WTC11 (cell line): Measurements from ENCODE around the gene TFEB. TPM values are rescaled to one million over a fixed set of nuclear protein-coding genes. Genes with fewer than 3 reads are reported as not detected.

Experiments used
- ATAC-seq: fragments of 200-7000 bp; cut with Tn5 transposase; 2 replicates; pipeline ENCODE4 v1.10.0; 2021; ENCODE audit warnings: mild to moderate bottlenecking, moderate library complexity
- CTCF ChIA-PET: fragments of 300-600 bp; sonication (Branson Sonifier 250); formaldehyde crosslinking; loops from one replicate; lab custom pipeline; 2021; ENCODE audit warnings: antibody characterized with exemption; lab: Charles Lee
- POLR2A ChIA-PET: fragments of 350-600 bp; sonication (Branson Sonifier 250); formaldehyde crosslinking; loops from one replicate; lab custom pipeline; 2021; ENCODE audit warnings: antibody characterized with exemption; lab: Charles Lee
- DNase-seq: peaks from one replicate; pipeline ENCODE4 v3.0.0; 2021; ENCODE audit warnings: low spot score
- H3K27ac Mint-ChIP-seq: 2 replicates; pipeline ENCODE4 v1.8.0; 2021; ENCODE audit warnings: mixed read lengths
- H3K27me3 Mint-ChIP-seq: 2 replicates; pipeline ENCODE4 v1.8.0; 2021; ENCODE audit warnings: low read depth, mild to moderate bottlenecking, moderate library complexity, mixed read lengths
- H3K36me3 Mint-ChIP-seq: 2 replicates; pipeline ENCODE4 v1.8.0; 2021; ENCODE audit warnings: mixed read lengths
- H3K4me1 Mint-ChIP-seq: 2 replicates; pipeline ENCODE4 v1.8.0; 2022; ENCODE audit warnings: mixed read lengths
- H3K4me3 Mint-ChIP-seq: 2 replicates; pipeline ENCODE4 v1.8.0; 2021; ENCODE audit warnings: mild to moderate bottlenecking, moderate library complexity, mixed read lengths
- H3K9me3 Mint-ChIP-seq: 2 replicates; pipeline ENCODE4 v1.8.0; 2021; ENCODE audit warnings: mixed read lengths
- CBFB ChIP-seq: sonication (generic); formaldehyde crosslinking; IDR thresholded peaks from 2 replicates; pipeline ENCODE4 v1.8.1; 2022; ENCODE audit warnings: mild to moderate bottlenecking, low read depth, missing genetic modification reagents
- CREB1 ChIP-seq: sonication (generic); formaldehyde crosslinking; IDR thresholded peaks from 2 replicates; pipeline ENCODE4 v1.8.0; 2023; ENCODE audit warnings: mild to moderate bottlenecking, missing genetic modification reagents
- ERG ChIP-seq: fragments of 250-450 bp; sonication (Bioruptor Pico); IDR thresholded peaks from 2 replicates; pipeline ENCODE4 v1.8.0; 2021; ENCODE audit warnings: mild to moderate bottlenecking
- ETV6 ChIP-seq: sonication (generic); formaldehyde crosslinking; IDR thresholded peaks from 2 replicates; pipeline ENCODE4 v1.8.1; 2022; ENCODE audit warnings: mild to moderate bottlenecking, missing genetic modification reagents
- HMGA2 ChIP-seq: fragments of 250-450 bp; sonication (Bioruptor Pico); IDR thresholded peaks from 2 replicates; pipeline ENCODE4 v1.4.0; 2021; ENCODE audit warnings: mild to moderate bottlenecking, moderate library complexity
- JAZF1 ChIP-seq: fragments of 250-450 bp; sonication (Bioruptor Pico); IDR thresholded peaks from 2 replicates; pipeline ENCODE4 v1.9.0; 2021; ENCODE audit warnings: moderate library complexity, mild to moderate bottlenecking, inconsistent platforms
- PRDM15 ChIP-seq: sonication (generic); formaldehyde crosslinking; IDR thresholded peaks from 2 replicates; pipeline ENCODE4 v1.8.0; 2022; ENCODE audit warnings: missing genetic modification reagents
- ZMAT4 ChIP-seq: fragments of 250-450 bp; sonication (Bioruptor Pico); IDR thresholded peaks from 2 replicates; pipeline ENCODE4 v1.9.0; 2021; ENCODE audit warnings: mild to moderate bottlenecking
- ZNF121 ChIP-seq: sonication (generic); formaldehyde crosslinking; IDR thresholded peaks from 2 replicates; pipeline ENCODE4 v1.8.0; 2023; ENCODE audit warnings: missing genetic modification reagents
- ZNF396 ChIP-seq: fragments of 250-450 bp; sonication (Bioruptor Pico); IDR thresholded peaks from 2 replicates; pipeline ENCODE4 v1.8.0; 2021; ENCODE audit warnings: mild to moderate bottlenecking, moderate library complexity, borderline replicate concordance
- ZNF423 ChIP-seq: fragments of 250-450 bp; sonication (Bioruptor Pico); IDR thresholded peaks from 2 replicates; pipeline ENCODE4 v2.1.2; 2022; ENCODE audit warnings: mild to moderate bottlenecking, moderate library complexity
- ZNF671 ChIP-seq: fragments of 250-450 bp; sonication (Bioruptor Pico); IDR thresholded peaks from 2 replicates; pipeline ENCODE4 v1.8.0; 2021; ENCODE audit warnings: mild to moderate bottlenecking
- ZSCAN18 ChIP-seq: fragments of 250-450 bp; sonication (Bioruptor Pico); IDR thresholded peaks from 2 replicates; pipeline ENCODE4 v2.1.2; 2022; ENCODE audit warnings: mild to moderate bottlenecking, moderate library complexity
- total RNA-seq: library from RNA; stranded (reverse); gene quantifications from 3 replicates; pipeline ENCODE4 v1.2.3, GENCODE V29; 2021
- TF ChIP-seq, protein P1 (sequence below): sonication (generic); formaldehyde crosslinking; IDR thresholded peaks from 2 replicates; pipeline ENCODE4 v1.8.1; 2022; ENCODE audit warnings: low read depth, missing genetic modification reagents, borderline replicate concordance
- TF ChIP-seq, protein P2 (sequence below): sonication (generic); formaldehyde crosslinking; IDR thresholded peaks from 2 replicates; pipeline ENCODE4 v1.8.1; 2022; ENCODE audit warnings: mild to moderate bottlenecking, missing genetic modification reagents, moderate library complexity, borderline replicate concordance

TFEB gene
- total RNA-seq, 1 experiment from 2014 or later: 3.9 TPM

GRCh38 chr6:41728954-41729353 is 6.5 kb downstream of the TFEB start:
- Mint-ChIP-seq H3K27ac (no peak overlapping the region), H3K9me3 (no peaks in the 10 kb centered on the region), H3K27me3 (peaks cover 15% of the 10 kb centered on the region), H3K36me3 (no peaks in the 10 kb centered on the region), H3K4me3 (no peak overlapping the region), H3K4me1 (peaks cover 48% of the 10 kb centered on the region)
- no peak for ATAC-seq
- TF ChIP-seq ERG: no peak
- TF ChIP-seq ZNF423 (CRISPR knock-in tag): no peak
- TF ChIP-seq ZNF671 (CRISPR knock-in tag): no peak
- TF ChIP-seq ZMAT4 (CRISPR knock-in tag): no peak
- TF ChIP-seq, protein P1, sequence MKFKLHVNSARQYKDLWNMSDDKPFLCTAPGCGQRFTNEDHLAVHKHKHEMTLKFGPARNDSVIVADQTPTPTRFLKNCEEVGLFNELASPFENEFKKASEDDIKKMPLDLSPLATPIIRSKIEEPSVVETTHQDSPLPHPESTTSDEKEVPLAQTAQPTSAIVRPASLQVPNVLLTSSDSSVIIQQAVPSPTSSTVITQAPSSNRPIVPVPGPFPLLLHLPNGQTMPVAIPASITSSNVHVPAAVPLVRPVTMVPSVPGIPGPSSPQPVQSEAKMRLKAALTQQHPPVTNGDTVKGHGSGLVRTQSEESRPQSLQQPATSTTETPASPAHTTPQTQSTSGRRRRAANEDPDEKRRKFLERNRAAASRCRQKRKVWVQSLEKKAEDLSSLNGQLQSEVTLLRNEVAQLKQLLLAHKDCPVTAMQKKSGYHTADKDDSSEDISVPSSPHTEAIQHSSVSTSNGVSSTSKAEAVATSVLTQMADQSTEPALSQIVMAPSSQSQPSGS: no peak
- no peak for TF ChIP-seq ZSCAN18 (CRISPR knock-in tag)
- TF ChIP-seq, protein P2, sequence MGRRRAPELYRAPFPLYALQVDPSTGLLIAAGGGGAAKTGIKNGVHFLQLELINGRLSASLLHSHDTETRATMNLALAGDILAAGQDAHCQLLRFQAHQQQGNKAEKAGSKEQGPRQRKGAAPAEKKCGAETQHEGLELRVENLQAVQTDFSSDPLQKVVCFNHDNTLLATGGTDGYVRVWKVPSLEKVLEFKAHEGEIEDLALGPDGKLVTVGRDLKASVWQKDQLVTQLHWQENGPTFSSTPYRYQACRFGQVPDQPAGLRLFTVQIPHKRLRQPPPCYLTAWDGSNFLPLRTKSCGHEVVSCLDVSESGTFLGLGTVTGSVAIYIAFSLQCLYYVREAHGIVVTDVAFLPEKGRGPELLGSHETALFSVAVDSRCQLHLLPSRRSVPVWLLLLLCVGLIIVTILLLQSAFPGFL: no peak
- no peak for TF ChIP-seq ETV6 (CRISPR knock-in tag)
- ChIA-PET POLR2A (no interaction called here), CTCF (interaction anchor here (0.6 to 2.3 kb wide), 6 partner anchors 9 to 190 kb away, joined by 3 to 13 read pairs (median 4); partner anchors contain the start of gene TOMM6)
- no peak for DNase-seq

DNA sequence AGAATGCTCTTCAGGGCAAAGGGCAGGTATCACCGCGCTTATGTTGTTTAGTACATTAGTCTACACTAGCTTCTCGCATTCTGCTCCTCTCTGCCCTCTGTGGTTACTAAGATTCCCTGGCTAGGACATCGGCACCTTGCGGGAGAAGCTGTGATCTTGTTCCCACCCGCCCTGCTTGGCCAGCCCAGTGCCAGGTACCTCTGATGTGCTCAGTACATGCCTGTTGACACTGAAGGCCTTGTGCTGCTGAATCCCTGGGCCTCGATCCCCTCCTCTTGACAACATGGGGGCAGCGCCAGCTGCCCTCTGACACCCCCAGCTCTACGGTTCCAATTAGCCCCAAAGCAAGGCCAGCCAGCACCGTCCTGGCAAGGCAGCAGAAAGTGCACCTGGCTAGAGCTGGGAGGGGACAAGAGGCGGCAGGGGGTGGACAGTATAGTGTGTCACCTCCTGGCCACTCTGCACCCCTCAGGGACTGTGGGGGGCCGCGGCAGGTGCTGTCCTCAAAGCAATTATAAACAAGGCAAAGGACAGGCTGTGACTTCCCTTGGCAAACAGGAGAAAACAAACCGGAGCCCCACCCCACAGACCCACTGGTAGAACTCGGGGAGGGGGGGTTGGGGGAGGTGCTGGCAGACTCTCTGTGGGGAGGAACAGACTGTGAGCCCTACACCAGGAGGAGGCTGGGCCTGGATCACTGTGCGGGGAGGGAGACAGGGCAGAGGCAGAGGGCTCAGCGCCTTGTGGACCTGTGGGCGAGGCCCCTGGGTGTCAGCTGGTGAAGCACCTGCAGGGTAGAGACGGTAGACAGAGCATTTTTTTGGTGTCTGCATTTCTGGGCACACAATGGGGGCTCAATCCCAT is 7.1 kb downstream of the TFEB start:
- CTCF ChIA-PET: interaction anchor here (0.8 to 2.1 kb wide), 6 partner anchors 8 to 59 kb away, joined by 3 to 6 read pairs (median 4); partner anchors contain the start of gene TOMM6
- POLR2A ChIA-PET: no interaction called here
- Mint-ChIP-seq H3K27me3 (peaks cover 14% of the 10 kb centered on the region), H3K9me3 (no peaks in the 10 kb centered on the region), H3K27ac (no peak overlapping the region), H3K36me3 (no peaks in the 10 kb centered on the region), H3K4me1 (peaks cover 51% of the 10 kb centered on the region), H3K4me3 (no peak overlapping the region)
- ATAC-seq: no peak
- TF ChIP-seq ZNF396 (CRISPR knock-in tag) (no peak), HMGA2 (CRISPR knock-in tag) (no peak), ZNF121 (CRISPR knock-in tag) (no peak), JAZF1 (CRISPR knock-in tag) (no peak), PRDM15 (CRISPR knock-in tag) (no peak), CBFB (CRISPR knock-in tag) (no peak), CREB1 (CRISPR knock-in tag) (no peak)
- no peak for DNase-seq
